Activated CD4-positive, alpha-beta T cell treated with anti-CD3 and anti-CD28 coated beads, Interleukin-2, amount 10 ng/mL, durations not matched to agents 24 days and 14 days (primary cell): ENCODE data around the gene TMOD4. TPM values are rescaled to one million over a fixed set of nuclear protein-coding genes. Genes with fewer than 3 reads are reported as not detected.
"Not testable (repeated sequence)": the region's sequence is repeated elsewhere in the genome, so short reads cannot be mapped to it uniquely, and the experiment has no call there.

Experiments
- DNase-seq: peaks from one replicate; pipeline ENCODE4 v3.0.0; 2022
- H3K27ac Mint-ChIP-seq: one replicate; pipeline ENCODE4 v1.8.0; 2022; ENCODE audit warnings: mild to moderate bottlenecking, mixed read lengths
- H3K27me3 Mint-ChIP-seq: one replicate; pipeline ENCODE4 v1.8.0; 2022; ENCODE audit warnings: mixed read lengths
- H3K36me3 Mint-ChIP-seq: one replicate; pipeline ENCODE4 v1.8.0; 2022; ENCODE audit warnings: low read depth, mild to moderate bottlenecking, mixed read lengths
- H3K4me1 Mint-ChIP-seq: one replicate; pipeline ENCODE4 v1.8.0; 2021; ENCODE audit warnings: mixed read lengths
- H3K4me3 Mint-ChIP-seq: one replicate; pipeline ENCODE4 v1.8.0; 2022; ENCODE audit warnings: mild to moderate bottlenecking, moderate library complexity, mixed read lengths
- H3K9me3 Mint-ChIP-seq: one replicate; pipeline ENCODE4 v1.8.0; 2021; ENCODE audit warnings: mixed read lengths
- intact Hi-C: fragments of 100-400 bp; cut with micrococcal nuclease; formaldehyde crosslinking; loops from one replicate; pipeline ENCODE4 v1.15.1; 2023
- total RNA-seq: library from RNA; stranded (reverse); gene quantifications from 2 replicates; pipeline ENCODE4 v1.2.3, GENCODE V29; 2022

Gene TMOD4
- total RNA-seq, 1 donor from 2014 or later, result 1.8 TPM

GRCh38 chr1:151193856-151194255 is 18.1 kb upstream of the TMOD4 start:
- H3K4me3 Mint-ChIP-seq, result no peak overlapping the region
- intact Hi-C loops, result no loop called here
- H3K4me1 Mint-ChIP-seq, result peaks cover 27% of the 10 kb centered on the region
- no peak overlapping the region for H3K27ac Mint-ChIP-seq
- H3K9me3 Mint-ChIP-seq, result no peaks in the 10 kb centered on the region
- peaks cover 9% of the 10 kb centered on the region for H3K36me3 Mint-ChIP-seq
- peaks cover 8% of the 10 kb centered on the region for H3K27me3 Mint-ChIP-seq
- DNase-seq, result no peak

DNA sequence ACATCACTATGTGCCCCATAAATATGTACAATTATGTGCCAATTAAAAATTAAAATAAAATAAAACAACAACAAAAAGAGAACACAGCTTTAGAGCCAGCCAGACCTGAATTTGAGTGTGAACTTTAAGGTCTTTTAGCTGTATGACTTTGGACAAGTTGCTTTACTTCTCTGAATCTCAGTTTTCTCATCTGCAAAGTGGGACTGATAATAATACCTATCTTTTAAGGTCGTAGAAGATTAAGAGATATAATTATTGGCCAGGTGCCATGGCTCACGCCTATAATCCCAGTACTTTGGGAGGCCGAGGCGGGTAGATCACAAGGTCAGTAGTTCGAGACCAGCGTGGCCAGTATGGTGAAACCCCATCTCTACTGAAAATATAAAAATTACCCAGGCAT is 17.5 kb upstream of the TMOD4 start:
- H3K27me3 Mint-ChIP-seq, result peaks cover 7% of the 10 kb centered on the region
- no peak for DNase-seq
- H3K27ac Mint-ChIP-seq, result no peak overlapping the region
- H3K4me1 Mint-ChIP-seq, result peaks cover 29% of the 10 kb centered on the region
- intact Hi-C loops, result no loop called here
- peaks cover 6% of the 10 kb centered on the region for H3K36me3 Mint-ChIP-seq
- no peaks in the 10 kb centered on the region for H3K9me3 Mint-ChIP-seq
- H3K4me3 Mint-ChIP-seq, result no peak overlapping the region

DNA sequence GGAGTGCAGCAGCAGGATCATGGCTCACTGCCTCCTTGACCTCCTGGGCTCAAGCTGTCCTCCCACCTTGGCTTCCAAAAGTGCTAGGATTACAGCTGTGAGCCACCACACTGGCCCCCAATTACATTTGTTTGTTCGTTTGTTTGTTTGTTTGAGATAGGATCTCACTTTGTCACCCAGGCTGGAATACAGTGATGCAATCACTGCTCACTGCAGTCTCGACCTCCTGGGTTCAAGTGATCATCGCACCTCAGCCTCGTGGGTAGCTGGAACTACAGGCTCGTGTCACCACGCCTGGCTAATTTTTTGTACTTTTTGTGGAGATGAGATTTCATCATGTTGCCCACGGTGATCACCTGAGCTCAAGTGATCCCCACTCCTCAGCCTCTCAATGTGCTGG is 16.3 kb upstream of the TMOD4 start:
- peaks cover 6% of the 10 kb centered on the region for H3K36me3 Mint-ChIP-seq
- DNase-seq, result no peak
- no peaks in the 10 kb centered on the region for H3K9me3 Mint-ChIP-seq
- peaks cover 26% of the 10 kb centered on the region for H3K4me1 Mint-ChIP-seq
- no peak overlapping the region for H3K27ac Mint-ChIP-seq
- H3K27me3 Mint-ChIP-seq, result peaks cover 6% of the 10 kb centered on the region
- intact Hi-C loops, result no loop called here
- no peak overlapping the region for H3K4me3 Mint-ChIP-seq

DNA sequence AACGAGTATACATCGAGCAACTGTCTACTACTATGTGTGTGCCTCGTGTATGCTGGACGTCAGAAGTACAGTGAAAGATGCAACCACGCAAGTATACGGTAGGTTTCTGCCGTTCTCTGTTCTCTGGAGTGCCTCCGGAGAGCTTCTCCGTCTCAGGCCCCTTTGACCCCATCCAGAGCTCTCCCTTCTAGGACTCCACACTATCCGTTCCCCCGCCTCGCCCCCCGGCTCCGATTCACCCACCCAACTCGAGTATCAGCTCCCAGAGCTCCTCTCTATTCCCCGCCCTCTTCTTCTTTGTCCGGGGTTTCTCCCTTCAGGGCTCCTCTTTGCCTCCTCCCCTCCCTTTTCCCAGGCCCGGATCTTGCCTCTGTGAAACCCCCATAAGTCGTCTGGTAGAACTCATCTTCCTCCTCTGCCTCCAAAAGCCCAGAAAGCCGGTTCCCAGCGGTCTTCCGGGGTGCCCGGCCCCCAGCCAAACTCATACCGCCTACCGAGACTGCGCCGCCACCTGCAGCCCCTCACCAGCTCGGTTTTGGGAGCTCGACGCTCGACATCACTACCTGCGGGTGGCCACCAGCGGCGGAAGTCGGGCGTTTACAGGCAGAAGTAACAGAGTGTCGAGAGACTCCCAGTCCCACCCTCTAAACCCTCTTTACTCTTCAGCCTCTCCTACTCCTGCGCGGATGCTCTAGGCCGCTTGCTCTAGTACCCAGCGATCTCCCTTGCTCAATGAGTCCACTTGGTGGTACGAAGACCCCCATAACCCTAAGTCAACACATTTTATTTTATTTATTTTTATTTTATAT is 14.1 kb upstream of the TMOD4 start, which contains the start of gene VPS72:
TSS of gene VPS72 (minus strand) at position 561 of the 809 bp plus-strand sequence. CDS start at position 485, 76 bp downstream.
- peak; percentile 96 for DNase-seq
- Mint-ChIP-seq H3K27ac (peak within 1 kb of the TSS; percentile 93), H3K4me3 (peak within 1 kb of the TSS; percentile 97), H3K36me3 (peaks cover 21% of the 10 kb centered on the region), H3K4me1 (peaks cover 26% of the 10 kb centered on the region), H3K27me3 (peaks cover 6% of the 10 kb centered on the region), H3K9me3 (no peaks in the 10 kb centered on the region)
- intact Hi-C loops, result loop anchor here (1.0 kb wide), 4 partner anchors 8 to 91 kb away; partner anchors contain the start of genes PIP5K1A, PSMD4 and SCNM1

GRCh38 chr1:151188667-151189066 is 12.9 kb upstream of the TMOD4 start:
- H3K27me3 Mint-ChIP-seq, H3K9me3 Mint-ChIP-seq, DNase-seq, intact Hi-C loops: not testable (repeated sequence)
- Mint-ChIP-seq H3K36me3 (peaks cover 30% of the 10 kb centered on the region), H3K27ac (peak overlapping the region; percentile 76), H3K4me1 (peaks cover 29% of the 10 kb centered on the region), H3K4me3 (peak overlapping the region; percentile 97)

GRCh38 chr1:151187205-151187604 is 11.4 kb upstream of the TMOD4 start:
- H3K36me3 Mint-ChIP-seq, result peaks cover 42% of the 10 kb centered on the region
- no peaks in the 10 kb centered on the region for H3K9me3 Mint-ChIP-seq
- H3K4me1 Mint-ChIP-seq, result peaks cover 29% of the 10 kb centered on the region
- no peak overlapping the region for H3K4me3 Mint-ChIP-seq
- intact Hi-C loops, result no loop called here
- peaks cover 2% of the 10 kb centered on the region for H3K27me3 Mint-ChIP-seq
- DNase-seq, result no peak
- H3K27ac Mint-ChIP-seq, result no peak overlapping the region

DNA sequence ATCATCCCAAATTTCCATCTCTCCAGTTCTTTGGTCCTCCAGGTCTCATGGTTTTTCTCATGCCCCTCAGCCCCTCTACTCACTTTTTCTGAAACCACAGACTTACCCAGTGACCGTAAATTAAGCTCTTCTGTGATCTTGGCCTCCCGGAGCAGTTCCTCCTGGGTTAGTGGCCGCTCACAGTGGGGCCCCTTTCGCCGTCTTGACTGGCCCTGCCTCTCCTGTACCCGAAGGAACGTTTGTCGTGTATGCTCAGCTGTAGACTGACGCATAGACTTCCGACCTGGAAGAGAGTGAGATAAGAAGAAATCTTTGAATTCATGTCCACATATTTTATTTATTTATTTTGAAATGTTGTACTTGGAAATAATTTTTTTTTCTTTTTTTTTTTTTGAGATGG is 8.4 kb upstream of the TMOD4 start:
- peaks cover 59% of the 10 kb centered on the region for H3K36me3 Mint-ChIP-seq
- no peak overlapping the region for H3K4me3 Mint-ChIP-seq
- H3K27me3 Mint-ChIP-seq, result no peaks in the 10 kb centered on the region
- intact Hi-C loops, result no loop called here
- H3K4me1 Mint-ChIP-seq, result peaks cover 21% of the 10 kb centered on the region
- H3K9me3 Mint-ChIP-seq, result no peaks in the 10 kb centered on the region
- H3K27ac Mint-ChIP-seq, result no peak overlapping the region
- no peak for DNase-seq

DNA sequence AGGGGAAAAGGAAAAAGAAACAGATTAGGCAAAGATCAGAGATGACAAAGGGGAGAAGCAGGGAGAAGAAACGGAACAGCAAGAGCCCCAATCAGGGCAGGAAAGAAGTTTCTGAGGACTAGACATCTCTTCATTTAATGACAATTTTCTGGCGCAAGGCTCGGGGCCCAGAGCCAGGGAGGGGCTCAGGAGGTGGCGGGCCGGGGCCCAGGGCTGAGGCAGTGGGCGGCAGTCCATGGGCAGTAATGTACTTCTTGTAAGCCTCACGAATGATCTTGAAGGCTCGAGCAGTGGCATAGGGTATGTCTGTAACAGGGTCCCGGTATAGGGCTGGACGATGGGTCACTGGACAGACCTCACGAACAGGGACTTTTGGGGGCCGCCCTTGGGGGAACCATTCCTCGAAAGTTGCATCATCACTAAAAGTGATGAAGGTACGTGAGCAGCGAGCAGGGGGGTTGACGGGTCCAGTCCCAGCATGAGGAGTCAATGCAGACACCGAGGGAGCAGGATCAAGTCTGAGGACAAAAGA is 799 bp upstream of the TMOD4 start:
- Mint-ChIP-seq H3K27ac (no peak overlapping the region), H3K27me3 (no peaks in the 10 kb centered on the region), H3K4me1 (peaks cover 1% of the 10 kb centered on the region), H3K36me3 (peaks cover 57% of the 10 kb centered on the region), H3K9me3 (no peaks in the 10 kb centered on the region), H3K4me3 (no peak overlapping the region)
- intact Hi-C loops, result no loop called here
- no peak for DNase-seq

DNA sequence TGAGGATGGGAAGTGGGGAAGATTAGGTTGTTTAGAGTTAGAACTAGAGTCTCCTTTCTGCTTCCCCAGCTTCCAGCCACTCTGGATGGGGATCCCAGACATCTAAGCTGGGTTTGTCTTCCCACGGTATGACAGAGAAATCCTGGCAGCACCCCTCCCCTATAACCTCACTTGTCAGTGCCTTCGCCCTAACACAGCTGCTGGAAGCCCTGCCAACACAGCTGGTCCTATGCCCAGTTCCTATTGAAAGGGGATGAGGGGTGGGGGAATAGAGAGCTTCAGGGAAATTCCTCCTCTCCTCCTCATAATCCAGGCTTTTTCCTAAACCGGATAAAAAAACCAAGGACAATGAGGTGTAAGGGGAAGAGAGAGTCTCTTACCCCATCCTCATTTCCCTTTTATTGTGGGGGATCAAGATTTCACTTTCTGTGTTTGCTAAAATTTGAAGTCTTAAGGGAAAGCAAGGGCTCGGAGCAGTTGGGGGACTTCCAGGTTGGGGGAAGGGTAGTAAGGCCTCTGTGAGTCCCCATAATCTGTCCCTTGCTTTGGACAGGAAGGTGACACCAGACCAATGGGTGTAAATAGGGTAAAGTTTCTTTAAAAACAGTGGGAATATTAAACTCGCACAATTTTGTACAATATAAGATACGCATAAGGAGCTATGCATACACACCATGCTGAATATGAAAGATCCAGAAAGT is 590 bp downstream of the TMOD4 start:
- Mint-ChIP-seq H3K4me3 (no peak overlapping the region), H3K27ac (no peak overlapping the region), H3K4me1 (peaks cover 1% of the 10 kb centered on the region), H3K9me3 (no peaks in the 10 kb centered on the region), H3K27me3 (no peaks in the 10 kb centered on the region), H3K36me3 (peaks cover 52% of the 10 kb centered on the region)
- intact Hi-C loops, result no loop called here
- no peak for DNase-seq

DNA sequence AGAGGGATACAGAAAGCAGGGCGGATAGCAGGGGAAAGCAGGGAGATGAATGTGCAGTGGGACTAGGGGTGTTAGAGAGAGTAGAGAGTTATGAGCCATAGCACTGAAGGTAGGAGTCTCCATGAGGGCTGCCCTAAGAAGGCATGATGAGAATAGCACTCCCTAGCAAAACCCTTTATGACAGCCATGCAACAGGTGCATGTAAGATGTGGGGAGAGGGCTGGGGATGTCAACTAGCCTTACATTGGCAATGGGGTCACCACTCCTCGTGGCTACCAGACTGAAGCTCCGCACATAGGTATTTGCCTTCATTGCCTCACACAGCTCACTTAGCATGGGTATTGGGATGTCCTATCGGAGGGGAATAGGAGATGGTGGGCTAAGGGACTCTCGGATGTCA is 4.6 kb downstream of the TMOD4 start:
- H3K27ac Mint-ChIP-seq, result no peak overlapping the region
- H3K36me3 Mint-ChIP-seq, result peaks cover 53% of the 10 kb centered on the region
- DNase-seq, result no peak
- no peaks in the 10 kb centered on the region for H3K27me3 Mint-ChIP-seq
- H3K4me3 Mint-ChIP-seq, result no peak overlapping the region
- H3K9me3 Mint-ChIP-seq, result no peaks in the 10 kb centered on the region
- H3K4me1 Mint-ChIP-seq, result peaks cover 14% of the 10 kb centered on the region
- intact Hi-C loops, result no loop called here

DNA sequence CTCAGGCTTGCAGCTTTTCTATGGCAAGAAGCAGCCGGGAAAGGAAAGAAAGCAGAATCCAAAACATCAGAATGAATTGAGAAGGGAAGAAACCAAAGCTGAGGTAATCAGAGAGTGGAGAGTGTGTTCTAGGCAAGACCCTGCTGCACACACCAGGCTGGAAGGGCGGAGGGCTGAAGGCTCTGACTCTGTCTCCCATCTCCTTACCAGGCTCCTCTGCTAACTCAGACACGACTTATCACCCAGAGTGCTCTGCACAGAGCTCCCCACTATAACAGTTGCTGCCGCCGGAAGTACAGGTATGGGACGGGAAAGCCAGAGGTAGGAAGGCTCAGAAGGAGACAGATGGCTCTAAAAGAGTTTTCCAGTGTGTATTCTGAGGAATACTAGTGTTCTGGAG is 8.7 kb downstream of the TMOD4 start:
- Mint-ChIP-seq H3K4me3 (peak overlapping the region; percentile 97), H3K27ac (peak overlapping the region; percentile 91), H3K27me3 (no peaks in the 10 kb centered on the region), H3K36me3 (peaks cover 61% of the 10 kb centered on the region), H3K4me1 (peaks cover 35% of the 10 kb centered on the region), H3K9me3 (no peaks in the 10 kb centered on the region)
- intact Hi-C loops, result no loop called here
- DNase-seq, result peak; percentile 59

DNA sequence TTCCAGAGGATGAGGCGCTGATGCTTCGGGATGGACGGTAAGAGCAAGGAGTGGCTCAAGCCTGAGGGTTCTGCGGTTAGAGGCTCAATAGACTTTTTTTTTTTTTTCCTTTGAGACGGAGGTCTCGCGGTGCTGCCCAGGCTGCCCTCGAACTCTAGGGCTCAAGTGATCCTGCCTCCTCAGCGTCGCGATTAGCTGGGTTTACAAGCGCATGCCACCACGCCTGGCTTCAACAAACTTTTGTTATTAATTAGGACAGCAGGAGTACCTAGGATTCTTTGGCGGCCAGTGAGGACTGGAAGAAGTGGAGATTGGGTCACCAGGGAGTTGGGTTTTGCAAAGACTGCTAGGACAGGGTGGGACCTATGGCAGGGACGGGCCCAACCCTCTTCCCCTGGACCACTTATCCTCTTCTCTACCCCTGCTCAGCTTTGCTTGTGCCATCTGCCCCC is 9.2 kb downstream of the TMOD4 start:
- H3K36me3 Mint-ChIP-seq, result peaks cover 63% of the 10 kb centered on the region

GRCh38 chr1:151165738-151166504 is 9.9 kb downstream of the TMOD4 start, which contains the start of the genes LYSMD1 and SCNM1:
TSS of gene LYSMD1 (minus strand) at chr1:151165902. CDS start at chr1:151165258, 644 bp downstream.
TSS of gene SCNM1 (plus strand) at chr1:151166144. CDS start at chr1:151166153, 9 bp downstream.
- H3K27me3 Mint-ChIP-seq, result no peaks in the 10 kb centered on the region
- intact Hi-C loops, result loop anchor here (1.0 kb wide), 3 partner anchors 10 to 34 kb away; partner anchors contain the start of genes TNFAIP8L2 and VPS72
- H3K27ac Mint-ChIP-seq, result peak within 1 kb of the TSS; percentile 91
- peaks cover 41% of the 10 kb centered on the region for H3K4me1 Mint-ChIP-seq
- DNase-seq, result peak; percentile 99
- peaks cover 62% of the 10 kb centered on the region for H3K36me3 Mint-ChIP-seq
- H3K9me3 Mint-ChIP-seq, result no peaks in the 10 kb centered on the region
- peak within 1 kb of the TSS; percentile 97 for H3K4me3 Mint-ChIP-seq

More for the DNA sequence above, 9.2 kb downstream of the TMOD4 start:
- Mint-ChIP-seq H3K27ac (peak overlapping the region; percentile 91), H3K4me1 (peaks cover 39% of the 10 kb centered on the region), H3K27me3 (no peaks in the 10 kb centered on the region), H3K9me3 (no peaks in the 10 kb centered on the region), H3K4me3 (peak overlapping the region; percentile 97)
- intact Hi-C loops, result loop anchor here (1.0 kb wide), 2 partner anchors 24 to 34 kb away; partner anchors contain the start of gene VPS72
- DNase-seq, result no peak
